CD4-positive, CD25-positive, alpha-beta regulatory T cell (primary cell): ENCODE data around the gene ZKSCAN3. TPM values are rescaled to one million over a fixed set of nuclear protein-coding genes. Genes with fewer than 3 reads are reported as not detected.

Experiments
- ATAC-seq, 2 donors: fragments of 150-1000 bp; cut with Tn5 transposase; one replicate each; pipeline ENCODE4 v1.10.0; 2021; ENCODE audit warnings: low read depth in 2 of 2, moderate number of reproducible peaks in 2 of 2, moderate library complexity in 1 of 2
- DNase-seq, 3 donors: peaks; one replicate each; pipeline versions ENCODE4 v3.0.0 to v3.0.0-alpha.2; 2012 to 2022; ENCODE audit warnings: mixed read lengths in 1 of 3
- H3K27ac ChIP-seq: one replicate; pipeline ENCODE4 v1.7.0; 2013; ENCODE audit warnings: mild to moderate bottlenecking, low read length; ENCODE audit not compliant: insufficient read depth, poor library complexity, severe bottlenecking
- H3K27me3 ChIP-seq: one replicate; pipeline ENCODE4 v1.7.0; 2013; ENCODE audit warnings: low read length; ENCODE audit not compliant: control insufficient read depth, insufficient read depth
- H3K36me3 ChIP-seq: one replicate; pipeline ENCODE4 v1.7.0; 2013; ENCODE audit warnings: mild to moderate bottlenecking, low read length, moderate library complexity; ENCODE audit not compliant: control insufficient read depth, insufficient read depth
- H3K4me1 ChIP-seq: 2 replicates; pipeline ENCODE4 v1.7.0; 2013; ENCODE audit warnings: mild to moderate bottlenecking, low read length; ENCODE audit not compliant: insufficient read depth, control insufficient read depth, poor library complexity, severe bottlenecking
- H3K4me3 ChIP-seq: one replicate; pipeline ENCODE4 v1.7.0; 2013; ENCODE audit warnings: low read depth, mild to moderate bottlenecking, low read length, moderate library complexity
- H3K9me3 ChIP-seq, 2 experiments: 1 replicate in 1 of 2; 2 replicates in 1 of 2; pipeline ENCODE4 v1.7.0; 2013; ENCODE audit warnings: low read length in 2 of 2, mild to moderate bottlenecking in 1 of 2, moderate library complexity in 1 of 2; ENCODE audit not compliant: control insufficient read depth in 2 of 2
- H3K27ac Mint-ChIP-seq, 3 donors: one replicate each; pipeline ENCODE4 v1.8.0; 2020 to 2022; ENCODE audit warnings: mild to moderate bottlenecking in 3 of 3, mixed read lengths in 3 of 3, moderate library complexity in 2 of 3
- H3K27me3 Mint-ChIP-seq: one replicate; pipeline ENCODE4 v1.8.0; 2022; ENCODE audit warnings: mild to moderate bottlenecking, mixed read lengths
- H3K36me3 Mint-ChIP-seq: one replicate; pipeline ENCODE4 v1.8.0; 2020; ENCODE audit warnings: mixed read lengths
- H3K4me1 Mint-ChIP-seq, 4 donors: one replicate each; pipeline ENCODE4 v1.8.0; 2020 to 2022; ENCODE audit warnings: mixed read lengths in 4 of 4, mild to moderate bottlenecking in 1 of 4
- H3K4me3 Mint-ChIP-seq, 4 donors: one replicate each; pipeline ENCODE4 v1.8.0; 2020 to 2022; ENCODE audit warnings: mild to moderate bottlenecking in 4 of 4, mixed read lengths in 4 of 4, moderate library complexity in 3 of 4
- H3K9me3 Mint-ChIP-seq, 7 donors: one replicate each; pipeline ENCODE4 v1.8.0; 2020 to 2022; ENCODE audit warnings: mixed read lengths in 7 of 7, mild to moderate bottlenecking in 3 of 7, moderate library complexity in 2 of 7
- polyA plus RNA-seq, 4 donors: library from polyadenylated mRNA; unstranded; fragments of 300-500 nt; fragmentation: Illumina TruSeq; gene quantifications; one replicate each; pipeline ENCODE4 v1.2.3, GENCODE V29; 2021
- total RNA-seq: library from RNA; stranded (reverse); gene quantifications from one replicate; pipeline ENCODE4 v1.2.3, GENCODE V29; 2022

ZKSCAN3 gene
- total and polyA plus RNA-seq, 5 donors from 2014 or later, result 1.5 to 3.6 (median 3.0) TPM

DNA sequence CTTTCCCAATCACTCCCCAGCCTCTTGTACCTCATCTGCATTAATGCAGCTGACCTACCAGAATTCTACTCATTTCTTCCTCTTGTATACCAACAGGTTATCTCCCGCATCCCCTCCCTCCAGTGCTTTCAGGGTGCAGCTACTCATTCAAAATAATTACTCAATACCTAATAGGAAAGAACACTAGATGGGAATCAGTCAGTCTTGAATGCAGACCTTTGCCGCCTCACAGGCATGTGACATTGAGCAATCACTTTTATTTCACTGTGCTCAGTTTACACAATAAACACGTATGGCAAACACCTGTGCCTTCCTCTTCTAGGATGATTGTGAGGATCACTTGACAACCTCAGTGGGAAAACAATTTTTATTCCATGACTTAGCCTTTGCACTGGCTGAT, 27.1 kb upstream of the ZKSCAN3 start:
- Histone ChIP-seq H3K4me3 (no peak overlapping the region), H3K4me1 (no peaks in the 10 kb centered on the region), H3K36me3 (no peaks in the 10 kb centered on the region), H3K27ac (no peak overlapping the region), H3K9me3 (peaks cover 28 to 38% of the 10 kb centered on the region in 2 experiments), H3K27me3 (peaks cover 2% of the 10 kb centered on the region)
- H3K27me3 Mint-ChIP-seq, result peaks cover 20% of the 10 kb centered on the region
- H3K36me3 Mint-ChIP-seq, result peaks cover 13% of the 10 kb centered on the region
- no peak overlapping the region for H3K27ac Mint-ChIP-seq
- no peak for ATAC-seq
- no peak for DNase-seq
- no peak overlapping the region for H3K4me3 Mint-ChIP-seq
- H3K9me3 Mint-ChIP-seq, result peaks cover 1 to 25% (median 9%) of the 10 kb centered on the region in 7 donors
- H3K4me1 Mint-ChIP-seq, result no peaks in the 10 kb centered on the region

DNA sequence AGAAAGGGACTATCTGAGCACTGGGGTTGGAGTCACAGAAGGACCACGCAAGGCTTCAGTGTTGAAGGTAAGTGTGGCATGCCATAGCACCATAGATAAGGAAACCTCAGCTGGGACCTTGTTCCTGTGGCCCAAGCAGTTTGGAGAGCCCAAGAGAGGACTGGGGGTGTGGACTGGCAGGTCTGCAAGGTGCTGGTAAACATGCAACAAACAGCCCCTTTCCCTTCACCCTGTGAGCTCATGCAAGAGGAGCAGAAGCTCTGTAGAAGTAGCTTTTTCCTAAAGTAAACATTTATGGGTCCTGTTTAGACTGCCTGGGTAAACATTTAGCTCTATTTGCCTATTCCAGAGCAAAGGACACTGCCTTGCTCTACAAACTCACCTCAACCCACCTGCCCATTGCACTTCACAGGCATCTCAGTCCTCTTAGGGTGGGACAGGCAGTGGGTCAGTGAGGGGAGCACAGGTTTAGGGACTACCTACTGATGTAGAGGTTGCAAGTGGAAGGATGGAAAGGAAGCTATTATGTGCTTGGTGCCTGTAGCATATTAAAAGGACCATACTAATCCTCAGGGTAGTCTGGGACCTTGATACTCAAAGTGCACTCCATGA, 25.8 kb upstream of the ZKSCAN3 start:
- H3K4me1 Mint-ChIP-seq, result no peaks in the 10 kb centered on the region
- H3K27ac Mint-ChIP-seq, result no peak overlapping the region
- H3K36me3 Mint-ChIP-seq, result peaks cover 15% of the 10 kb centered on the region
- Histone ChIP-seq H3K27me3 (peaks cover 2% of the 10 kb centered on the region), H3K36me3 (no peaks in the 10 kb centered on the region), H3K27ac (no peak overlapping the region), H3K4me1 (no peaks in the 10 kb centered on the region), H3K9me3 (peaks cover 29 to 39% of the 10 kb centered on the region in 2 experiments), H3K4me3 (no peak overlapping the region)
- peaks cover 15% of the 10 kb centered on the region for H3K27me3 Mint-ChIP-seq
- DNase-seq (no peak), ATAC-seq (no peak)
- peaks cover 1 to 33% (median 13%) of the 10 kb centered on the region in 7 donors for H3K9me3 Mint-ChIP-seq
- no peak overlapping the region for H3K4me3 Mint-ChIP-seq

DNA sequence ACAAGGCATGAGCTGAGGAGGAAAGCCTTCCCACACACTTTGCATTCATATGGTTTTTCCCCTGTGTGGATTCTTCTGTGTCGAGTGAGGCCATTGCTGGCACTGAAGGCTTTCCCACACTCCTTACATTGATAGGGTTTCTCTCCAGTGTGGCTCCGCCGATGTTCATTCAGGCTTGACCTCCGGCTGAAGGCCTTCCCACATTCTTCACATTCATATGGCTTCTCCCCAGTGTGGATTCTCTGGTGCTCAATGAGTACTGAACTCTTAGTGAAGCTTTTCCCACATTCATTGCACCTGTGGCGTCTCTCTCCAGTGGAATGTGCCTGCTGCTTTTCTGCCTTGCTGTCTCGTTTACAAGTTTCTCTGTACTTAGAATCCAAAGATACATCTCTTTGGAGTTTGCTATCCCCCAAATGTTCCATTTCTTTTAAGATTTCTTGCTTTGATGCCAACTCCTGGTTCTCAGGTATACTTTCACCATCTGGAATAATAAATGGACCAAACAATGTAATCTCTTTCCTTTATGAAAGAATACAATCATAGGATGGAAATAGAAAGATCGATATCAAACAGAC, 23.3 kb upstream of the ZKSCAN3 start:
- Histone ChIP-seq H3K9me3 (peaks cover 29 to 30% of the 10 kb centered on the region in 2 experiments), H3K4me1 (no peaks in the 10 kb centered on the region), H3K27me3 (peaks cover 2% of the 10 kb centered on the region), H3K27ac (no peak overlapping the region), H3K4me3 (no peak overlapping the region), H3K36me3 (no peaks in the 10 kb centered on the region)
- Mint-ChIP-seq H3K4me3 (no peak overlapping the region), H3K4me1 (no peaks in the 10 kb centered on the region), H3K27me3 (peaks cover 15% of the 10 kb centered on the region), H3K36me3 (peaks cover 15% of the 10 kb centered on the region), H3K27ac (peak overlapping the region in 1 of 3 donors; percentile 6), H3K9me3 (peaks cover 1 to 36% (median 14%) of the 10 kb centered on the region in 7 donors)
- ATAC-seq (no peak), DNase-seq (no peak)

DNA sequence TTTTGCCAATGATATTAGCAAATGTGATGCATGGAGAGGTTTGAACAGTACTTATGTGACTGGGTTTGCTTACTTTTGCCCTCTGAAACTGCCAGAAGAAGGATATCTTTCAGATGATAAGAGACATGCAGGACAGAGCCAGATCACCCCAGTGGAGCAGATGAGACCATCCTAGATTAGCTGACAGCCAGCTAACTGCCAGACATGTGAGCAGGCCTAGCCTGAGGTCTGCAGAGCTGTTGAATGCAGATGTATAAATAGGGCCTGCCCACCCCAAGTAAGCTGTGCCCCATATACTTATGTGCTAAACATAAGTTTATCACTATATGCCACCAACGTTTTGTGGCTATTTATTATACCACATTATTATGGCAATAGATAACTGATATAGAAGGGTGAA, 19.7 kb upstream of the ZKSCAN3 start:
- ATAC-seq (no peak), DNase-seq (no peak)
- Mint-ChIP-seq H3K4me3 (no peak overlapping the region), H3K4me1 (peaks cover 0 to 6% (median 0%) of the 10 kb centered on the region in 4 donors), H3K27ac (no peak overlapping the region), H3K27me3 (peaks cover 17% of the 10 kb centered on the region), H3K9me3 (peaks cover 1 to 34% (median 12%) of the 10 kb centered on the region in 7 donors), H3K36me3 (peaks cover 15% of the 10 kb centered on the region)
- H3K27me3 ChIP-seq, result peaks cover 2% of the 10 kb centered on the region
- no peak overlapping the region for H3K27ac ChIP-seq
- H3K36me3 ChIP-seq, result no peaks in the 10 kb centered on the region
- peaks cover 26% of the 10 kb centered on the region in 2 experiments for H3K9me3 ChIP-seq
- H3K4me3 ChIP-seq, result no peak overlapping the region
- H3K4me1 ChIP-seq, result peaks cover 1% of the 10 kb centered on the region

DNA sequence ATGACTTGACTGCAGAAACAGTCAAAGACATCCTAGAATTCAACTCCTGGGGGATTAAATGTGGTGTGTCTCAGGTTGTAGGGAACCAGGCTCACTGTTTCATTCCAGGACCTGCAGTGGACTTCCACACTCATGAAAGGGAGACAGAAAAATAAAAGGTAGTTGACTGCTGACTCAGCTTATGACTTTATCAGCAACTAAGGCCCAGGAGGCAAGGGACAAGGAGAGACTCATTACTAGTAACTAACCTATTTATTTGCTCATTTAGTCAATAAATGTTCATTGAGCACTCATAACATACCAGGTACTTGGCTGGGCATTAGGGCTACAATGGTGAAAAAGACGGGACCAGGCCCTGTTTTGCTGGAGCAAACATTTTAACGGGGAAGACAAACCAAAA, 16.7 kb upstream of the ZKSCAN3 start:
- Mint-ChIP-seq H3K27ac (no peak overlapping the region), H3K4me1 (peaks cover 0 to 6% (median 0%) of the 10 kb centered on the region in 4 donors), H3K36me3 (no peaks in the 10 kb centered on the region), H3K27me3 (peaks cover 17% of the 10 kb centered on the region), H3K9me3 (peaks cover 0 to 8% (median 1%) of the 10 kb centered on the region in 7 donors), H3K4me3 (no peak overlapping the region)
- Histone ChIP-seq H3K4me1 (peaks cover 20% of the 10 kb centered on the region), H3K36me3 (no peaks in the 10 kb centered on the region), H3K27ac (no peak overlapping the region), H3K27me3 (no peaks in the 10 kb centered on the region), H3K9me3 (no peaks in the 10 kb centered on the region), H3K4me3 (no peak overlapping the region)
- DNase-seq, result no peak
- no peak for ATAC-seq

DNA sequence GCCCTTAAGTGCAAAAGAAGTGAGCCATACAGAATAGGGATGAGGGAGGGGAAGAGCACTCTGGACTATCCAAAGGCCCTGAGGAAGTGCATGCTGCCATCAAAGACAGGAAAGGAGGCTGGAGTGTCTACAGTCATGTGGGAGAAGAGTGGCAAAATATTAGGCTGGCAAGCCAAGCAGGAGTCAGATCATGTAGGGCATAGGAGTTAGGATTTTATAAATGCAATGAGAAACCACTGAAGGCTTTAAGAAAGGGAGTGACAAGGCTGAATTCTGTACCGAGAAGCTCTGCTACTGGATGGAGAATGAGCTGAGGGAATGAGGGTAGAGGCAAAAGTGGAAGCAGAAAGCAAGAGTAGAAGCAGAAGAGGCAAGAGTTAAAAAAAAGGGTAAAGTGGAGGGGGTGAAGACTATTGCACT, 16.1 kb upstream of the ZKSCAN3 start:
- Histone ChIP-seq H3K4me1 (peaks cover 20% of the 10 kb centered on the region), H3K27ac (no peak overlapping the region), H3K9me3 (no peaks in the 10 kb centered on the region), H3K36me3 (no peaks in the 10 kb centered on the region), H3K27me3 (no peaks in the 10 kb centered on the region), H3K4me3 (no peak overlapping the region)
- peaks cover 0 to 6% (median 1%) of the 10 kb centered on the region in 7 donors for H3K9me3 Mint-ChIP-seq
- DNase-seq (no peak), ATAC-seq (no peak)
- no peak overlapping the region for H3K4me3 Mint-ChIP-seq
- no peaks in the 10 kb centered on the region for H3K36me3 Mint-ChIP-seq
- peaks cover 17% of the 10 kb centered on the region for H3K27me3 Mint-ChIP-seq
- no peak overlapping the region for H3K27ac Mint-ChIP-seq
- peaks cover 0 to 6% (median 0%) of the 10 kb centered on the region in 4 donors for H3K4me1 Mint-ChIP-seq

DNA sequence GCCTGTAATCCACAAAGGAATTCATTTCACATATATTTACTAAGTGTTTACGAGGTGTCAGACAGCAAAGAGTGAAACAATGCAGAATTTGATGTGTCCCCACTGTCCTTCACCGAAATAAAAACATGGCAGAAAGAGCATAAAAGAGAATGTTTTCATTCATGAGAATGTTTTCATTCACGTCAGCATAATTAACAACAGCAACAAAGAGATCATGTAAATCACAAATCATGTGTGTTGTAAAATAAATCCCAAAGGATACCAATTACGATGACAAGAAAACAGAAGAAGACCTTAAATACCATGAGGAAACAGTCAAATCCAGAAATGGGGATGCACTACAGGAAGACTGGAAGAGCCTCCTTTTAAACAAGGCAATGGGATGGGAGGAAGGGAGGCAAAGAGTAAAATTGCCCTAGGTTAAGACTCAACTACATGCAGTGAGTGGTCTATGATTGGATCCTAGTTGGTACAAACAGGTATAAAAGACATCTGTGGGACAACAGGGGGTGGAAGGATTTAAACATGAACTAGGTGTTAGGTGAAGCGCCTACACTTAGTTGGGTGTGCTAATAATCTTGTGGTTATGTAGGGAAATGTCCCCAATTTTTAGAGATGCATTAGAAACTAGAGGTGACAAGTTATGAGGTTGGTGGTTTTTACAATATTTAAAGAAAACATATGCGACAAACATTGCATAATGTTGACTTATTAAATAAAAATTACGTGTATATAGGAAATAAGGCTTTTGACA, 15.3 kb upstream of the ZKSCAN3 start:
- H3K27ac Mint-ChIP-seq, result peak overlapping the region in 2 of 3 donors; percentile 7 to 57
- peak overlapping the region in 3 of 4 donors; percentile 2 to 89 (median 22) for H3K4me3 Mint-ChIP-seq
- H3K27ac ChIP-seq, result no peak overlapping the region

More for the DNA sequence above, 15.3 kb upstream of the ZKSCAN3 start:
- Histone ChIP-seq H3K27me3 (no peaks in the 10 kb centered on the region), H3K9me3 (no peaks in the 10 kb centered on the region), H3K4me1 (peaks cover 20% of the 10 kb centered on the region), H3K36me3 (no peaks in the 10 kb centered on the region), H3K4me3 (no peak overlapping the region)
- ATAC-seq, result no peak
- Mint-ChIP-seq H3K9me3 (no peaks in the 10 kb centered on the region), H3K36me3 (no peaks in the 10 kb centered on the region), H3K27me3 (peaks cover 17% of the 10 kb centered on the region), H3K4me1 (peaks cover 0 to 6% (median 0%) of the 10 kb centered on the region in 4 donors)
- no peak for DNase-seq
